GM21717 (cell line): Measurements from ENCODE around the gene SORCS2.
"Not testable (repeated sequence)": the region's sequence is repeated elsewhere in the genome, so short reads cannot be mapped to it uniquely, and the experiment has no call there.

Experiments used
- ATAC-seq: cut with Tn5 transposase; IDR thresholded peaks from one replicate; pipeline ENCODE4 v1.9.1; 2021; ENCODE audit warnings: mild to moderate bottlenecking, moderate library complexity; ENCODE audit not compliant: unreplicated experiment

The SORCS2 gene

DNA sequence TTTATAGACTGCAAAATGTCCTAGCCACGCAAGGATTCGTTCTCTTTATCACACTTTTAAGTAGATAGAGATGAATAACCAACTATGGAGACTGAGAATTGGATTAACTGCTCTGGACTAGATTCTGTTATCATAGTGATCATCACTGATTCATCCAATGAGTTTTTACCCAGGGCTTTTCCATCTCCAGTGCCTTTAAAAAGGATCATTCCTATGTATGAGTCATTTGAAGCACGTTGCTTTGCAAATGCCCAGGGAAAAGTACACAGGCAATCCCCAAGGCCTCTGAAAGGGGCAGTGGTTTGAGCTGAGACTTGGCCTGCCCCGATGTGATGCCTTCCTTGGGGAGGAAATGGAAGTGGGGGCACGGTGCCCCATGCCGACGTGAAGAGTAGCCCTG, 365.1 kb downstream of the SORCS2 start:
- ATAC-seq = no peak

GRCh38 chr4:7558436-7558835, 366.1 kb downstream of the SORCS2 start:
- ATAC-seq = no peak

GRCh38 chr4:7559316-7559715, 367.0 kb downstream of the SORCS2 start:
- no peak for ATAC-seq

DNA sequence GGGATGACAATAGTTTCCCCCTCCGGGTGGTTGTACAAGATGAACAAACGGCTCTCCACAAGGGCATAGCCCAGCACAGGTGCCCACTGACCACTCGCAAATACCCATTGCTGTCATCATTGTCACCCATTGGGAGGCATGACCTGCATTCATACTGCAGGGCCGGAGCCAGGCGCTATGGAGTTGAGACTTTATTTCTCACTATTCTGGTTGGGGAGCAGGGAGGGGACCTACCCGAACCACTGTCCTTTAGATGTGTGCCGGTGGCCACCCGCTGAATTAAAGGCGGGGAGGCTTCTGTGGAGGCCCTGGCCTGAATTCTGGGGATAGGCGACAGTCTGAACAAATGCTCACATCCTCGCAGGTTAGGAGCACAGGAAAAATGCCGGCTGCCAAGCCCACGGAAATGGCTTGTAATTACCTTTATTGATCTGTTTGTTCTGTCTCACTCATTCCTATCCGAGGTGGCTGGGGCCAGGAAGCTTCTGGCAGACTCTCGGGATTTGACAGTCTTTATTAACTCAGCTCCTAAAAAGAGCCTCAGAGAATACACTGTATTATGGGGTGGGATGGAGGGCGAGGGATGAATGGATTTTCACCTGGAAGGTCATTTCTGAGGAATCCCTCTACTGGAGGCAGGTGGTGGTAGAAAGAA, 367.5 kb downstream of the SORCS2 start:
- no peak for ATAC-seq

- ATAC-seq = no peak
These were observed 369.2 kb downstream of the SORCS2 start for GRCh38 chr4:7561557-7561956.

- ATAC-seq = no peak
These were observed 371.9 kb downstream of the SORCS2 start for GRCh38 chr4:7564242-7564641.

- no peak for ATAC-seq
These were observed 373.1 kb downstream of the SORCS2 start for GRCh38 chr4:7565483-7565882.

- no peak for ATAC-seq
These were observed 377.8 kb downstream of the SORCS2 start for GRCh38 chr4:7569810-7570783.

GRCh38 chr4:7571001-7571400, 378.7 kb downstream of the SORCS2 start:
- no peak for ATAC-seq

DNA sequence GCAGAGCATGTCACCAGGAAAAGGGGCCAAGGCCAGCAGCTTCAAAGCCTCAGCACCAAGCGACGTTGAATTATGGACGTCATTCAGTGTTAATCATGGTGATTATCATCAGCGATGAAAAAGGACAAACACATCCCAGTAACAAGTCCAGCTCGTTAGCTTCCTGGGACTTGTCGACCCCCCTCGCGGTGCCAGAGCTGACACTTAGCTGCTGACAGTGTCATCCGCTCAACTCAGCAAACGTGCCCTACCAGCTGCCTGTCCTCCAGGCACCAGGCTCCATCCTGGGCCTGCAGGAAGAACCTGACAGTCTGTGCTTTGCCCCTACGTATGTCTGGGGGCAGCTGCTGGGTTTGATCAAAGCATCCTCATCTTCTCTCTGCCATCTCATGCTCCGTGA, 379.4 kb downstream of the SORCS2 start:
- no peak for ATAC-seq

GRCh38 chr4:7572894-7573293, 380.6 kb downstream of the SORCS2 start:
- ATAC-seq = no peak

DNA sequence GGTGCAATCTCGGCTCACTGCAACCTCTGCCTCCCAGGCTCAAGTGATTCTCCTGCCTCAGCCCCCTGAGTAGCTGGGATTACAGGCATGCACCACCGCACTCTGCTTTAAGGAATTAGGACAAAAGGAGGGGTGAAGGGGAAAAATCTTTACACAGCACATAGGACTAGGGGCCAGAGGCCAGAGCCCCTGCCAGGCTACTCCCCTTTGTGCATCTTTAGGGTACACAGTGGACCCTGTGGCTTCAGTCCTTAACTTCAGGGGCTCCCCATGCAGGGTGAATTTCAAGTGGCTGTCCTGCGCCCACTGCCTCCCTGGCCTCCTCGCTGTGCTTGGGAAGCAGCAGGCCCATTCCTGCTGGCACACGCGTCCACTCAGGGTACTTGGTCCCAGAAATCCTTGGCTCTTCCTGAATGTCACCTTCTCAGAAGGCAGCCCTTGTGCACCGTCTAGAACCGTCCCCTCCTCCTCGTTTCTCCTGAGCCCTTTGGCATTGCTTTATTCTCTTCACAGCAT, 381.3 kb downstream of the SORCS2 start:
- ATAC-seq = no peak

- no peak for ATAC-seq
These were observed 382.1 kb downstream of the SORCS2 start for GRCh38 chr4:7574287-7575014.

DNA sequence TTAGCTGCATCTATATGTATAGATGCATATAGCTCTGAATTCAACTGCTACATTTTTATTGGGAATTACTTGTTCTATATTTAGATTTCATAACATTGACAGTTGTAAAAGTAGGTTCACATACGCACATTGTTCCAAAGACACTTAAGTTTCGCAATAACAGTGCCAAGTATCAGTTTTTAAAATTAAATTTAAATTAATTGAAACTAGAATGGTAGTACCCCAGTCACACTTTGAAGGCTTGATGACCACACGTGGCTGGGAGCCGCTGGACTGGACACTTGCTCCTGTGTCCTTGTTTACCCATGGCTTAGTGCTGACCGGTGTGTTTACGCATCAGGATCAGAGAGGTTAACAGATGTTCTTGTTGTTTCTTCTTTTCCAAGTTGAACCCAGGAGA, 383.1 kb downstream of the SORCS2 start:
- ATAC-seq = no peak

DNA sequence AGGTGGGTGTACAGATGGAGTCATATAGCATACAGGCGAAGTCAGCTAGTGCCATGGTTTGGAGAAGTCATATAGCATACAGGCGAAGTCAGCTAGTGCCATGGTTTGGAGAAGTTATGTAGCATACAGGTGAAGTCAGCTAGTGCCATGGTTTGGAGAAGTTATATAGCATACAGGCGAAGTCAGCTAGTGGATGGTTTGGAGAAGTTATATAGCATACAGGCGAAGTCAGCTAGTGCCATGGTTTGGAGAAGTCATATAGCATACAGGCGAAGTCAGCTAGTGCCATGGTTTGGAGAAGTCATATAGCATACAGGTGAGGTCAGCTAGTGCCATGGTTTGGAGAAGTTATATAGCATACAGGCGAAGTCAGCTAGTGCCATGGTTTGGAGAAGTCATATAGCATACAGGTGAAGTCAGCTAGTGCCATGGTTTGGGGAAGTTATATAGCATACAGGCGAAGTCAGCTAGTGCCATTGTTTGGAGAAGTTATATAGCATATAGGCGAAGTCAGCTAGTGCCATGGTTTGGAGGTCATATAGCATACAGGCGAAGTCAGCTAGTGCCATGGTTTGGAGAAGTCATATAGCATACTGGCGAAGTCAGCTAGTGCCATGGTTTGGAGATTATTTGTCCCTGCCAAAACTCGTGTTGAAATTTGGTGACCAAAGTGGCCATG, 385.2 kb downstream of the SORCS2 start:
- not testable (repeated sequence) for ATAC-seq

GRCh38 chr4:7581477-7581876, 389.1 kb downstream of the SORCS2 start:
- no peak for ATAC-seq

GRCh38 chr4:7582313-7583097, 390.2 kb downstream of the SORCS2 start:
- no peak for ATAC-seq

- ATAC-seq = no peak
These were observed 391.8 kb downstream of the SORCS2 start for GRCh38 chr4:7584098-7584497.

DNA sequence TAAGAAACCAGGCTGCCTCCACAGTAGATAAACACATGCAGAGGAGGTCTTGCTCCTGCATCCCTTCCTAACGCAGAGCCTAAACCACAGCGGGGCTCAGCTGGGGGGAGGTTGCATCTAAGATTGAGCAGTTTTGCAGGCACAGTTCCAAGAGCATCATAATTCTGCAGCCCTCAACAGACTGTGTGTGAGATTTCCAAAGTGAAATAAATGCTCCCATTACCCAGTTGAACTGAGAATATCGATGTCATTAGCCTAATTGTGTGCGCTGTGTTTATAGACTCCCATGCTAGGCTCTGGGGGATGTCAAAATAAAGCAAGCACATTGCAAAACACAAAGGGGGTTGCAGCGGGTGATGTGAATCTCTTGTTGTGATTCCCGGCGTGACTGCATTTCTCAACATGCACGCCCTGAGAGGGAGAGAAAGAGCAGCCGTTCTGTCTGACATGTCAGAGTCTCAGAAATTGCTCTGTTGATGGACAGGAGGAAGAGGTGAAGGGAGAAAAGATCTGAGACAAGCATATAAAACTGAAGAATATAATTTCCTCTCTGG, 392.3 kb downstream of the SORCS2 start:
- no peak for ATAC-seq

GRCh38 chr4:7585768-7586167, 393.4 kb downstream of the SORCS2 start:
- ATAC-seq = no peak
